ENCODE measurements around the gene EFCC1. TPM values are rescaled to one million over a fixed set of nuclear protein-coding genes. Genes with fewer than 3 reads are reported as not detected.

Gene EFCC1
- polyA plus RNA-seq, 1 experiment, result 0.27 TPM

DNA sequence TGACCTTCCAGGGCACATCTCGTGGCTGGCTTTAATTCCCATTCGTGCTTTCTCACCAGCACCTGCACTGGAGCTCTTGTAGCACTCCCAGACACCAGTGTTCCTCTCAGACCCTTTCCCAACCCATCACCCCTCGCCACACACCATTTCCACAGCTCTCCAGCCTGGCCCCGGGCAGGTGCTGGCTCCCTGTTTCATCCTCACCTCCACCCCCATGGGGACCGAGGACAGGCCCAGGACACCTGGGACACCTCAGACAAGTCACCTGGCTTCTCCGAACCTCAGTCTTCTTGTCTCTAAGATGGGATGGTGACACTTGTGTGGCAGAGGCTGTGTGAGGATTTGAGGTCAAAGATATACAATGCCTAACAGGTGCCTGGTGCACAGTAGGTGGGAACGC lies 32.0 kb downstream of the EFCC1 start:
- TF ChIP-seq, protein P1, sequence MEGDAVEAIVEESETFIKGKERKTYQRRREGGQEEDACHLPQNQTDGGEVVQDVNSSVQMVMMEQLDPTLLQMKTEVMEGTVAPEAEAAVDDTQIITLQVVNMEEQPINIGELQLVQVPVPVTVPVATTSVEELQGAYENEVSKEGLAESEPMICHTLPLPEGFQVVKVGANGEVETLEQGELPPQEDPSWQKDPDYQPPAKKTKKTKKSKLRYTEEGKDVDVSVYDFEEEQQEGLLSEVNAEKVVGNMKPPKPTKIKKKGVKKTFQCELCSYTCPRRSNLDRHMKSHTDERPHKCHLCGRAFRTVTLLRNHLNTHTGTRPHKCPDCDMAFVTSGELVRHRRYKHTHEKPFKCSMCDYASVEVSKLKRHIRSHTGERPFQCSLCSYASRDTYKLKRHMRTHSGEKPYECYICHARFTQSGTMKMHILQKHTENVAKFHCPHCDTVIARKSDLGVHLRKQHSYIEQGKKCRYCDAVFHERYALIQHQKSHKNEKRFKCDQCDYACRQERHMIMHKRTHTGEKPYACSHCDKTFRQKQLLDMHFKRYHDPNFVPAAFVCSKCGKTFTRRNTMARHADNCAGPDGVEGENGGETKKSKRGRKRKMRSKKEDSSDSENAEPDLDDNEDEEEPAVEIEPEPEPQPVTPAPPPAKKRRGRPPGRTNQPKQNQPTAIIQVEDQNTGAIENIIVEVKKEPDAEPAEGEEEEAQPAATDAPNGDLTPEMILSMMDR (IDR thresholded peaks at IDR 0.05; ENCODE audit: low read depth, low read length), result no peak
- peaks cover 6% of the 10 kb centered on the region for H3K9me3 ChIP-seq (ENCODE audit: control insufficient read depth, insufficient read depth, low read length)
- no peak overlapping the region for H3K27ac ChIP-seq (ENCODE audit: low read depth, low read length)
- ChIA-PET CTCF (no interaction called here), POLR2A (no interaction called here)
- no peak for DNase-seq (ENCODE audit: low read depth, low spot score)
- H3K27me3 ChIP-seq (ENCODE audit: control insufficient read depth, insufficient read depth, low read length), result peaks cover 32% of the 10 kb centered on the region
- no peak overlapping the region for H3K4me3 ChIP-seq (ENCODE audit: low read depth, low read length)

DNA sequence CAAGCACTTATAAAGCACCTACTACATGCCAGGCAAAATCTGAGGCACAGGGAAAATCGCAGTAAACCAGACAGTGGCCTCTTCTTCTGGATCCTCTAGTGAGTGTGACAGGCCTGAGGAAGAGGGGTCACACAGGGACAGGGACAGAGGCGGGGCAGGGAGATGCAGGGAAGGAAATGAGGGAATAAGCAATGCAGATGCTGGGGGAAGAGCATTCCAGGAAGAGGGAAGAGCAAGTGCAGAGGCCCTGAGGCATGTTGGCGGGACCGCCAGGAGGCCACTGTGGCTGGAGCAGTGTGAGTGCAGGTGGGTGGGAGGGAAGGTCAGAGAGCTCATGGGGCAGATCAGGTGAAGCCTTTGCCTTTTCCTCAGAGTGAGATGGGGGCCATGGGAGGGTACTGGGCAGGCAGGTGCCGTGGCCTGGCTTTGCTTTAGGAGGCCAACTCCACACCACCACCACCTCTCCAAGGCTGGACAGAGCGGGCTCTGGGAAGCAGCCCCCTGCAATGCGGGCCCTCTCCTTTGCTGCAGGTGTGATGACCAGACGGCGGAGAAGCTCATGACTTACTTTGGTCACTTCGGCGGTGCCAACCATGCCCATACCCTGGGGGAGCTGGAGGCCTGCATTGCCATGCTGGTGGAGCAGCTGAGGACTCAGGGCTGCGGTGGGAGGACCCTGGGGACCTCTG lies 32.7 kb downstream of the EFCC1 start:
- Histone ChIP-seq H3K27ac (ENCODE audit: low read depth, low read length) (no peak overlapping the region), H3K4me3 (ENCODE audit: low read depth, low read length) (no peak overlapping the region), H3K9me3 (ENCODE audit: control insufficient read depth, insufficient read depth, low read length) (peaks cover 6% of the 10 kb centered on the region), H3K27me3 (ENCODE audit: control insufficient read depth, insufficient read depth, low read length) (peaks cover 36% of the 10 kb centered on the region)
- CTCF ChIA-PET, result interaction anchor here (0.8 kb wide), 1 partner anchor 63 kb away, joined by 3 read pairs; no protein-coding TSS in a partner anchor
- DNase-seq (ENCODE audit: low read depth, low spot score), result no peak
- TF ChIP-seq, protein P1 (IDR thresholded peaks at IDR 0.05; ENCODE audit: low read depth, low read length), result no peak
- POLR2A ChIA-PET, result no interaction called here

DNA sequence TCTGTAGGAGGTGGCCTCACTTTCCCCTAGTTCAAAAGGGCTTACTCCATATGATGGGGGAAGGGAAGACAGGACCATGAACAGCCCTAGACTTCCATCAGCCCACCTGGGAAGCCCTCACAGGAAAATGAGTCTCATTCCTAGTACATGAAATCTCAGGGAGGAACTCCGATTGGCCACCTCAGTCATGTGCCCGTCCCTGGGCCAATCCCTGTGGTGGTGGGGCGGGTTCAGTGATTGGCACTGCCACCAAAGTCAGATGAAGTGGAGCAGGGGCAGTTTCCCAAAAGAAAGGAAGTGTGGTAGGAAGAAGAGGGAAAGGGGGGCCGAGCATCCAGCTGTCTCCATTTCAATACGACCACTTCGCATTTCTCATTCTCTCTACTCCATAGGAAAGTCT lies 33.5 kb downstream of the EFCC1 start:
- peaks cover 6% of the 10 kb centered on the region for H3K9me3 ChIP-seq (ENCODE audit: control insufficient read depth, insufficient read depth, low read length)
- ChIA-PET CTCF (interaction anchor here (0.8 kb wide), 1 partner anchor 64 kb away, joined by 3 read pairs; no protein-coding TSS in a partner anchor), POLR2A (no interaction called here)
- H3K27me3 ChIP-seq (ENCODE audit: control insufficient read depth, insufficient read depth, low read length), result peaks cover 44% of the 10 kb centered on the region
- no peak for DNase-seq (ENCODE audit: low read depth, low spot score)
- no peak overlapping the region for H3K4me3 ChIP-seq (ENCODE audit: low read depth, low read length)
- TF ChIP-seq, protein P1 (IDR thresholded peaks at IDR 0.05; ENCODE audit: low read depth, low read length), result no peak
- no peak overlapping the region for H3K27ac ChIP-seq (ENCODE audit: low read depth, low read length)

DNA sequence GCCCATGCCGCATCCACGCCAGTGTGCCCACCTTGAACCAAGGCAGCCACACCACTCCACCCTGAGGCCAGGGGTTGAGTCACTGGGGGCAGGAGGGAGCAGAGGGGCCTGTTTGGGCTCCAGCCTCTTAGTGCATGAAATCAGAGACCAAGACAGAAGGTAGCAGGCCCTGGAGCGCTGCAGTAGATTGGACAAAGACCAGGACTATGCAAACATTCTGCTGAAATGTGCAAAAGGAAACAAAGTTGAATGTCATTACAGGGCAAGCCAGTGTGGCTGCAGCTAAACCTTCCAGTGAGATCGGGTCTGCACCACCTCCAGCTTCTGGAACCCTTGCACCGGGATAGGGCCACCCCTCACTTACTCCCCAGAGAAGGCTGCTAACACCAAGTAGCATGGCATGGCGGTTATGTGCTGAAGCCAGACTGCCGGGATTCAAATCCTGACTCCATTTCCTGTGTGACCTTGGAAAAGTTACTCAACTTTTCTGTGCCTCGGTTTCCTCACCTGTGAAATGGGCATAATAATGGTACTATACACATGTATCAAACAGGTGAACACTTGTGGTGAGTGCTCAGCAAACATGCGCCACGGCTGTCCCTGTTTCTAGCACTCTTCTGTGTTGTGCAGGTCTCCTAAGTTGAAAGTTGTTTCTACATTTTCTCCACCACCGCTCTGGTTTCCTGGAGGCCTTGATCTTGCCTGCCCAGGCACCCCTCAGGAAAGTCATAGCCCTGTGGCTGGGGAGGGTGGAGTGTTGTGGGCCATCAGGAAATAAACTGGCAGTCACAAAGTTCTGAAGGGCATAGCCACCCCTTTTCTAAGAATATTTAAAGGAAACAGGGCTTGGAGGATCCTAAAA lies 34.5 kb downstream of the EFCC1 start:
- DNase-seq (ENCODE audit: low read depth, low spot score), result no peak
- TF ChIP-seq, protein P1 (IDR thresholded peaks at IDR 0.05; ENCODE audit: low read depth, low read length), result no peak
- H3K27ac ChIP-seq (ENCODE audit: low read depth, low read length), result no peak overlapping the region
- POLR2A ChIA-PET, result no interaction called here
- CTCF ChIA-PET, result interaction anchor here (1.7 kb wide), 1 partner anchor 65 kb away, joined by 6 read pairs; no protein-coding TSS in a partner anchor
- H3K4me3 ChIP-seq (ENCODE audit: low read depth, low read length), result no peak overlapping the region
- H3K27me3 ChIP-seq (ENCODE audit: control insufficient read depth, insufficient read depth, low read length), result peaks cover 44% of the 10 kb centered on the region
- peaks cover 3% of the 10 kb centered on the region for H3K9me3 ChIP-seq (ENCODE audit: control insufficient read depth, insufficient read depth, low read length)

All from AG04450 (cell line).